Transverse colon (tissue), 4 donors: ENCODE results near the gene LAMA3.

ENCODE experiments used
- EP300 ChIP-seq: sonication (generic); formaldehyde crosslinking; IDR thresholded peaks from one replicate; pipeline ENCODE4 v1.6.1; 2017; ENCODE audit warnings: antibody characterized with exemption, low read depth
- POLR2A ChIP-seq: fragments of 450-650 bp; IDR thresholded peaks from one replicate; pipeline ENCODE4 v1.6.1; 2016; ENCODE audit warnings: antibody characterized with exemption, mild to moderate bottlenecking, moderate library complexity
- POLR2AphosphoS5 ChIP-seq, 3 donors: sonication (generic); formaldehyde crosslinking; IDR thresholded peaks; one replicate each; pipeline ENCODE4 v1.6.1; 2016; ENCODE audit warnings: antibody characterized with exemption in 3 of 3
- TF ChIP-seq, protein P1 (sequence below), 5 experiments: fragments of 200-600 bp in 3 of 5; fragments of 450-650 bp in 2 of 5; sonication (generic) in 3 of 5; IDR thresholded peaks; 1 replicate in 2 of 5; 2 replicates in 3 of 5; pipeline ENCODE4 v1.5.1; 2016 to 2017; ENCODE audit warnings: antibody characterized with exemption in 5 of 5, inconsistent platforms in 3 of 5, mild to moderate bottlenecking in 2 of 5, moderate library complexity in 1 of 5

DNA sequence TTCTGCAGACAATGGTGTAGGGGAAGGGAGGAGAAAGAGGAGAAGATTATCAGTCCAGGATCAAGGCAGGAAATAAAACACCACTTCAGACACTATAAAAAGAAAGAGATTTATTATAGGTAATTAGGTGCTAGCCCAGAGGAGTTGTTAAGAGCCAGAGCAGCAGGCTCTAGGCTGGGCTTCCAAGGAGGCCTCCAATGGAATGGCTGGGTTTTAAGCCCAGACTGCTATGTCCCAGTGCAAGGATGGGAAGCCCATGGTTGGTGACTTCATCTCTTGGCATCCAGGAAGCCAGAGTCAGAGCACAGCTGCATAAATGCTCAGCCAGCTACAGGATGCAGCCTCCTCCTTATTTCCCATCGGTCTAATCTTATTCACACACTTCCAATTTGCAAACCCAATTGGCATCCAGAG is 95.6 kb downstream of the LAMA3 start:
- TF ChIP-seq, protein P1, sequence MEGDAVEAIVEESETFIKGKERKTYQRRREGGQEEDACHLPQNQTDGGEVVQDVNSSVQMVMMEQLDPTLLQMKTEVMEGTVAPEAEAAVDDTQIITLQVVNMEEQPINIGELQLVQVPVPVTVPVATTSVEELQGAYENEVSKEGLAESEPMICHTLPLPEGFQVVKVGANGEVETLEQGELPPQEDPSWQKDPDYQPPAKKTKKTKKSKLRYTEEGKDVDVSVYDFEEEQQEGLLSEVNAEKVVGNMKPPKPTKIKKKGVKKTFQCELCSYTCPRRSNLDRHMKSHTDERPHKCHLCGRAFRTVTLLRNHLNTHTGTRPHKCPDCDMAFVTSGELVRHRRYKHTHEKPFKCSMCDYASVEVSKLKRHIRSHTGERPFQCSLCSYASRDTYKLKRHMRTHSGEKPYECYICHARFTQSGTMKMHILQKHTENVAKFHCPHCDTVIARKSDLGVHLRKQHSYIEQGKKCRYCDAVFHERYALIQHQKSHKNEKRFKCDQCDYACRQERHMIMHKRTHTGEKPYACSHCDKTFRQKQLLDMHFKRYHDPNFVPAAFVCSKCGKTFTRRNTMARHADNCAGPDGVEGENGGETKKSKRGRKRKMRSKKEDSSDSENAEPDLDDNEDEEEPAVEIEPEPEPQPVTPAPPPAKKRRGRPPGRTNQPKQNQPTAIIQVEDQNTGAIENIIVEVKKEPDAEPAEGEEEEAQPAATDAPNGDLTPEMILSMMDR (IDR thresholded peaks at IDR 0.05), result no peak
- TF ChIP-seq EP300 (no peak), POLR2AphosphoS5 (IDR thresholded peaks at IDR 0.05) (no peak), POLR2A (no peak)
